ENCODE data around the gene CAPN15. TPM values are rescaled to one million over a fixed set of nuclear protein-coding genes. Genes with fewer than 3 reads are reported as not detected.
A peak's percentile ranks its signal among the peaks of the same experiment; 100 is the strongest.
"Not testable (repeated sequence)": the region's sequence is repeated elsewhere in the genome, so short reads cannot be mapped to it uniquely, and the experiment has no call there.

CAPN15 gene
- total and polyA plus RNA-seq, 3 donors from 2014 or later = 48.0 to 115 (median 108) TPM

DNA sequence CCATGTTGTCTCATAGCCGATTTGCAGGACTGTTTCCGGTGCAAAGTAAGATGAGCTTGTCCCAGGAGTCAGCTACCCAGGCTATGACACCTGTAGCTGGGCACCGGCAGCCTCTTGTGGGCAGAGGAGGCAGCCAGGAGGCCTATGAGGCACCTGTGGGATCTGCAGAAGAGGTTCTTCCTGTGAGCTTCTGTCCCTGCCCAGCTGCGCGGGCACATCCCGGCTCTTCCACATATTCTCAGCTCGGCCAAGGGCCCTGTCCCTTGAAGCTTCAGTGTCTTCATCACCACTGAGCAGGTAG, 21.3 kb upstream of the CAPN15 start:
- no peaks in the 10 kb centered on the region for H3K36me3 ChIP-seq (ENCODE audit: low read depth, missing control alignments)
- H3K9me3 ChIP-seq = no peaks in the 10 kb centered on the region
- DNase-seq = no peak
- TF ChIP-seq CTCF (IDR thresholded peaks at IDR 0.05) (no peak), POLR2A (IDR thresholded peaks at IDR 0.05) (no peak)
- 88 to 91% methylated on average over 6 to 7 of the region's 7 CpGs for WGBS, 2 donors
- H3K27ac ChIP-seq = no peak overlapping the region
- no peaks in the 10 kb centered on the region for H3K27me3 ChIP-seq
- no peak overlapping the region for H3K4me3 ChIP-seq
- intact Hi-C loops (cut with DNase I; ENCODE audit: low total_unique reads) = no loop called here
- no peaks in the 10 kb centered on the region for H3K4me1 ChIP-seq

DNA sequence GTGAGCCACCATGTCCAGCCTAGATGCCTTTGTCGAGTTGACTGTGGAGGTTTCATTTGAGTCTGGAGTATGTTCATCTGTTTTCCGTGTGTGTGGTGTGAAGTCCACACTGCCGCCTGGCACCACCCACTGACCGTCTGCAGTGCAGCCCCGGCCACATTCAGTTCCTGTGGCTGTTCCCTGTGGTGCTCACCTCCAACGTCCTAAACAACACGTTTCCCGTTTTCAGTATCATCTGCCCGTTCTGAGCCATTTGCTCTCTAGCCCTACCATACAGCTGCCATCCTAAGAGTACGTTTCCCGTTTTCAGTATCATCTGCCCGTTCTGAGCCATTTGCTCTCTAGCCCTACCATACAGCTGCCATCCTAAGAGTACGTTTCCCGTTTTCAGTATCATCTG, 20.0 kb upstream of the CAPN15 start:
- intact Hi-C loops (cut with DNase I; ENCODE audit: low total_unique reads); H3K27me3 ChIP-seq; H3K9me3 ChIP-seq; H3K4me3 ChIP-seq; DNase-seq; H3K27ac ChIP-seq; H3K36me3 ChIP-seq (ENCODE audit: low read depth, missing control alignments); H3K4me1 ChIP-seq: not testable (repeated sequence)
- WGBS, 2 donors = 86 to 90% methylated on average over 14 of the region's 14 CpGs

DNA sequence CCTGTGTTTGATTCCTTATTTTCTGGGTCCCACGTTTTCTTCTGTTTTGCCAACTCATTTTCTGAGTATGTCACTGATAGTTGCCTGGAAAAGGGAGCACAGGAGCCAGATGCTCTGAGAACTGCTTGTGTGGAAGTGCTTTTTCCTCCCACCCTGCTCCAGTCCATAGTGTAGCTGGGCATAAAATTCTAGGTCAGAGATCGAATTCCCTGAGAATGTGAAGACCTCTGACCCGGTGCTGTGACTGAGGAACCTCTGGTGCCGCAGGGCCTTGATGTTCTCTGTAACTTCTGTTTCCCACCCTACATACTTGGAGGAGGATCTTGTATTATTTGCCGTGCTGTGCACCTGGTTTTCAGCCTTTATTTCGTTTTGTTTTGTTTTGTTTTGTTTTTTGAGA, 19.5 kb upstream of the CAPN15 start:
- H3K36me3 ChIP-seq (ENCODE audit: low read depth, missing control alignments) = no peaks in the 10 kb centered on the region
- intact Hi-C loops (cut with DNase I; ENCODE audit: low total_unique reads) = no loop called here
- H3K27me3 ChIP-seq = no peaks in the 10 kb centered on the region
- DNase-seq = no peak
- H3K27ac ChIP-seq = no peak overlapping the region
- H3K4me3 ChIP-seq = no peak overlapping the region
- TF ChIP-seq POLR2A (IDR thresholded peaks at IDR 0.05) (no peak), CTCF (IDR thresholded peaks at IDR 0.05) (no peak)
- WGBS, 2 donors = 85 to 87% methylated on average over 6 of the region's 6 CpGs
- no peaks in the 10 kb centered on the region for H3K9me3 ChIP-seq
- no peaks in the 10 kb centered on the region for H3K4me1 ChIP-seq

DNA sequence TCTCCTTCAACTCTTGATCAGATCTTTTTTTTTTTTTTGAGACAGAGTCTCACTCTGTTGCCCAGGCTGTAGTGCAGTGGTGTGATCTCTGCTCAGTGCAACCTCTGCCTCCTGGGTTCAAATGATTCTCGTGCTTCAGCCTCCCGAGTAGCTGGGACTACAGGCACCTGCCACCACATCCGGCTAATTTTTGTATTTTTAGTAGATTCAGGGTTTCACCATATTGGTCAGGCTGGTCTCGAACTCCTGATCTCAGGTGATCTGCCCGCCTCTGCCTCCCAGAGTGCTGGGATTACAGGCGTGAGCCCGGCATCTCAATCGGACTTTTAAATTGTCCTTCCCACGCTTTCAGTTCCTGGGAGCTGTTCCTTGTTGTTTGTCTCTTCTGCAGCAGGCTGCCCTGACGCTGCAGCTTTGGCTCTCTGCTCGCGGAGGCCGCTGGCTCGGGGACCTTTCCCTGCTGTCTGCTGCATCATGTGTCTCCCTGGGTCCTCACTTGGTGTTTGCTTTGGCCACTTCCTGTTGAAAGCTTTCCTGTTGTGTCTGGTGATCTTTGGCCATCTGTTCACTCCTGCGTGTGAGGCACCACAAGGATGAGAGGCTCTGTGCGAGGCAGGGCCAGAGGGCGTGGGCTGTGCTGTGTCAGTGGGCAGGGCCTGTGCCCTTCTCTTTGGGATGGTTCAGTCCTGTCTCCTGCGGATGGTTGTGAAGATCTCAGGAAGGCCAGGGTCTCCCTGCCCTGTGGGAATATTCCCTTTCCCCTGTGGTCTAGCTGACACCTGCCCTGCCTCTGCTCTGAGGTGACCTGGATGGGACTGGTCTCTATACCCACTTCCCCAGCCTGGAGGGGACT, 18.4 kb upstream of the CAPN15 start:
- Histone ChIP-seq H3K36me3 (ENCODE audit: low read depth, missing control alignments) (no peaks in the 10 kb centered on the region), H3K27me3 (no peaks in the 10 kb centered on the region), H3K4me1 (no peaks in the 10 kb centered on the region), H3K9me3 (no peaks in the 10 kb centered on the region), H3K27ac (peak overlapping the region in 1 of 2 donors; percentile 80), H3K4me3 (no peak overlapping the region)
- TF ChIP-seq CTCF (IDR thresholded peaks at IDR 0.05) = no peak
- no peak for TF ChIP-seq POLR2A (IDR thresholded peaks at IDR 0.05)
- 56 to 71% methylated on average over 17 to 18 of the region's 18 CpGs for WGBS, 2 donors
- intact Hi-C loops (cut with DNase I; ENCODE audit: low total_unique reads) = no loop called here
- DNase-seq = no peak

DNA sequence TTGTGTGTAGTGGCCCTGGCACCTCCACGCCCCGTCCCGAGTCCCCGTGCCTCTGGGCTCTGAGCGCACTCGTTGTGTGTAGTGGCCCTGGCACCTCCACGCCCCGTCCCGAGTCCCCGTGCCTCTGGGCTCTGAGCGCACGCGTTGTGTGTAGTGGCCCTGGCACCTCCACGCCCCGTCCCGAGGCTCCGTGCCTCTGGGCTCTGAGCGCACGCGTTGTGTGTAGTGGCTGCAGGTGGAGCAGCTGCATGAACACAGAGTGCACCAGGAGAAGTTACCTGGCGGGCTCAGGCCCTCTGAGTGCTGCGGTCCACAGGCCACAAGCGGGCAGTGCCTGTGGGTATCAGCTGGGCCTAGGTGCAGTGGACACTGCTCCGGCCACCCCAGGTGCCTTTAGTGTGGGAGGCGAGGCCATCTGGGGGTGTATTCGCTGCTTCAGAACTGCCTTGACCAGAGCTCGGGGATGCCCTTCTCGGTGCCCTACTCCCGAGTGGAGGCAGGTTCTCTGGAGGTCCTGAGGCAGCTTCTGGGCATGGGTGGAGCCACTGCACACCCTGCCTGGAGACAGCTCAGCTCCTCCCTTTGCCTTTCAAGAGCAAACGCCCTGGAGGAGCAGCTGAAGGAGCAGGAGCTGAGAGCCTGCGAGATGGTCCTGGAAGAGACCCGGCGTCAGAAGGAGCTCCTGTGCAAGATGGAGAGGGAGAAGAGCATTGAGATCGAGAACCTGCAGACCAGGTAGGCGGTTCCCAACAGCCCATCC, 17.3 kb upstream of the CAPN15 start:
- DNase-seq = no peak
- 90 to 96% methylated on average over 2 to 35 of the region's 35 CpGs for WGBS, 2 donors
- Histone ChIP-seq H3K27ac (no peak overlapping the region), H3K27me3 (no peaks in the 10 kb centered on the region), H3K36me3 (ENCODE audit: low read depth, missing control alignments) (no peaks in the 10 kb centered on the region), H3K4me3 (no peak overlapping the region), H3K9me3 (no peaks in the 10 kb centered on the region), H3K4me1 (no peaks in the 10 kb centered on the region)
- TF ChIP-seq CTCF (IDR thresholded peaks at IDR 0.05) (no peak), POLR2A (IDR thresholded peaks at IDR 0.05) (no peak)
- intact Hi-C loops (cut with DNase I; ENCODE audit: low total_unique reads) = no loop called here

Measured in testis (tissue), 3 donors.